HG02840 (cell line): ENCODE data around the gene CRELD2.

Source experiments
- ATAC-seq: cut with Tn5 transposase; IDR thresholded peaks from one replicate; pipeline ENCODE4 v1.9.1; 2021; ENCODE audit warnings: mild to moderate bottlenecking, moderate library complexity, moderate number of reproducible peaks; ENCODE audit not compliant: unreplicated experiment, low FRiP score

Gene CRELD2

DNA sequence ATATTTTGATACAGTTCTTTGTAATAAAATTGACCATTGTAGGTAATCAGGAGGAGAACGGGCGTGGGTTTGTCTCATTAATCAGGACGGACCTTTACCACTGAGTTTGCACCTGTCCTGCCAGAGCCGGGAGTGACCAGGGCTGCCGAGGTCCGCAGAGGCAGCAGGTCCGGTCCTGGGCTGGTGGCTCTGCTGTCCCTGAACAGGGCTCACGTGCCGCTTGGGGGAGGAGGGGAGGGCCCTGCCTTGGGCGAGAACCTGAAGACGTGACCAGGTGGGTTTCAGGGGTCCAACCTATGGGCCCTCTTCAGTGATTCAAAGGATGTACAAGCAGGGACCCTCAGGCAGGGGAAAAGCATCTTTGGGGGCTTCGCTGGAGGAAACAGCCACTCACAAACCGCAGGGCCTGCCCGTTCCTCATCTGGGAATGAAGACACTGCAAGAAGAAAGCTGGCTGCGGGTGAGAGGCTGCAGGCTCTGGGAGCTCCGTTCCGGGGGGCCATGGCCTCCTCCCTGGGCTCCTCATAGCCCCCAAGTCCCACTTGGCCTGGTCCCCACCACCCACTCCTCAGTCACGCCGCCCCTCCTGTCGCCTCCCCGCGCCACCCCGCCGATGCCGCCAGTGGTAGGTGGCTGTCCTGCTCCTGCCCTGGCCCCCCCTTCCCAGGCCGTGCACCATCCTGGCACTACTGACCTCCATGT is 9.2 kb downstream of the CRELD2 start:
- no peak for ATAC-seq

DNA sequence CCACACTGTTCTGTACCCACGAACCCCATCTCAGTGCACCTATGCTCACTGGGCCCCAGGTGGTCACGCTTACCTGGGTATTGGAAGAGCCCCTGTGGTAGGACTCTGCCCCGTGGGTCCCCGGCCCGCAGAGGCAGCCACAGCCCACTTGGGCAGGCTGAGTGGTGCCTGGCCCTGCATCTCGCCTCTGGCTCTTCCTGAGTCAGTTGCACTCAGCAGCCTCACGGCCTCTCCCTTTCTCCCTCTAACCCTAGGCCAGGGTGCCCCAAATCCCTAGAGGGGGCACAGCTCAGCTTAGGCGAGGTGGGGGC is 9.7 kb downstream of the CRELD2 start:
- ATAC-seq, result no peak

DNA sequence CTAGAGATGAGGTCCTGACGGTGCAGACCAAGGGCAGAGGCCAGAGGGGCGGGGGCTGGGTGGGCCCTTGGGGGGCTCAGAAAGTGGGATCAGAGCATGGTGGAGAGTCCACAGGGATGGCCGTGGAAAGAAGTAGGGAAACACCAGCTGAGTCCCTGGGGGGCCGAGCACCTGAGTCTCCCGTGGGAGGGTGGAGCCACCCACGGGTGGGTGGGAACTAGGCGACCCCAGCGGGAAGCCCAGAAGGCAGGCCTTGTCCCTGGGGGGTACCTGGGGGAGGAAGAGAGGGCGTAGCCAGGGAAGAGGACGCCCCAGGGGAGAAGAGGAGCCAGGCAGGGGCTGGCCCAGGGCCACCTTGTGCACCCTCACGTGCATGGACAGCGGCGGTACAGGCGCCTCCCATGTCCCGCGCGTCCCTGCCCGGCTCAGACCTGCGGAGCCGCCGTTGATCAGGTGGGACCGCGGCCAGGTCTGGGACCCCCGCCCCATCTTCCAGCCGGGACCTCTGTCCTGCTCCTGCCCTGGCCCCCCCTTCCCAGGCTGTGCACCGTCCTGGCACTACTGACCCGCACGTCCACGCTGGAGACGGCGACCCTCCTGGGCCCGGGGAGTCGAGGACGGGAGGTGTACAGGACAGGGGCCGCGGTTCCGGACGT is 10.2 kb downstream of the CRELD2 start:
- no peak for ATAC-seq

DNA sequence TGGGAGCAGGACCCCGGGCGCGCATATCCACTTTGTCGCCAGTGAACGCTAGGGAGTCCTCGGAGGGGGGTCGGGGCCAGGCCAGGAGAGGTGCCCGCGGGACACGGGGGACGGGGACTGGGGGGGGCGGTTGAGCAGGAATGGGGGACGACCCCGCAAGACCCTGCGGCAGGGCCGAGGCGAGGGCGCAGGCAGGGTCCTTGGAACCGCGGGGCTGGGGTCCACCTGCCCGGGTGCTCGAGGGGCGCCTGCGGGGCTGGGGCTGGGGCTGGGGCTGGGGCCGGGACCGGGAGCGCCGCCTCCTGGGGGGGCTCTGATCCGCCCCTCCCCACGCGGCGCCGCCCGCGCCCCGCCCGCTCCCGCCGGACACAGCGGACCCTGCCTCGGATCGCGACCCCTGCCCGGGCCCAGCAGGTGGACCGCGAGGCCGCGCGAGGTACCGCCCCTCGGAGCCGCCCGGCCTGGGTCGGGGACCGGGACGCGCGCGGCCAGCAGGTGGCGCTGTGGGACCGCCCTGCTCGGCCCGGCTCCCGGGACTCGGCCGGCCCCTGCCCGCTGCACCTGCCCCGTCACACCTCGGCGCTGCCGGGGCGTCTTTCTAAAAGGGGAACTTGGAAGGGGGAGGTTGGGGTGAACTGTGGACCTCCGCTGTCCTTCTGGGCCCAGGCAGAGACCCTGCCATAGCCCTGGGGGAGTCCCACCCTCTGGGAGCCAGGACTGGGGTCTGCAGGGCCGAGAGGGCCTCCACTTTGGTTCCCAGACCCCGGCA is 11.0 kb downstream of the CRELD2 start:
- no peak for ATAC-seq

DNA sequence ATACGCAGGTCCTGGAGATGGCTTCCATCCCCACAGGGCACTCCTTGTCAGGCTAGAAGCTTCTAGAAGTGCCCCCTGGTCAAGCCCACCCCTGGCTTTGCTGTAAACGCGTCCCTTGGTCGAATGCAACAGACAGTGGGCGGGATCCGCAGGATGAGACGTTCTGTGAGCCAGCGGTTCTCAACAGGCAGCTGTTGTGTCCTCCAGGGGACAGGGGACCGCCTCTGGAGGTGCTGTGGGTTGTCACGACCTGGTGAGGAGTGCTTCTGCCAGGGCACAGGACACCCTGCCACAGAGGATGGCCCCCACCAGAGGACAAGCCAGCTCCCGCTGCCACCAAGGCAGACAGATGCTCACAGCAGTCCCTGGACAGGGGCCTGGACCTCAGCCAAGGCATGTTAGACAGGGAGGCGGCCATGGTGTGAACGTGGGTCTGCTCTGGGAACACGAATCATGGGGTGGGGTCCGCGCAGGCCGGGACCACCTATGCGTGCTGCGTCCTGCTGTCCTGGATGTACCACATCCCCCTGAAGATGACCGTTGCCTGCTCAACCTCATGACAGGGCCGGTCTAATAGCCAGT is 11.7 kb downstream of the CRELD2 start:
- no peak for ATAC-seq

DNA sequence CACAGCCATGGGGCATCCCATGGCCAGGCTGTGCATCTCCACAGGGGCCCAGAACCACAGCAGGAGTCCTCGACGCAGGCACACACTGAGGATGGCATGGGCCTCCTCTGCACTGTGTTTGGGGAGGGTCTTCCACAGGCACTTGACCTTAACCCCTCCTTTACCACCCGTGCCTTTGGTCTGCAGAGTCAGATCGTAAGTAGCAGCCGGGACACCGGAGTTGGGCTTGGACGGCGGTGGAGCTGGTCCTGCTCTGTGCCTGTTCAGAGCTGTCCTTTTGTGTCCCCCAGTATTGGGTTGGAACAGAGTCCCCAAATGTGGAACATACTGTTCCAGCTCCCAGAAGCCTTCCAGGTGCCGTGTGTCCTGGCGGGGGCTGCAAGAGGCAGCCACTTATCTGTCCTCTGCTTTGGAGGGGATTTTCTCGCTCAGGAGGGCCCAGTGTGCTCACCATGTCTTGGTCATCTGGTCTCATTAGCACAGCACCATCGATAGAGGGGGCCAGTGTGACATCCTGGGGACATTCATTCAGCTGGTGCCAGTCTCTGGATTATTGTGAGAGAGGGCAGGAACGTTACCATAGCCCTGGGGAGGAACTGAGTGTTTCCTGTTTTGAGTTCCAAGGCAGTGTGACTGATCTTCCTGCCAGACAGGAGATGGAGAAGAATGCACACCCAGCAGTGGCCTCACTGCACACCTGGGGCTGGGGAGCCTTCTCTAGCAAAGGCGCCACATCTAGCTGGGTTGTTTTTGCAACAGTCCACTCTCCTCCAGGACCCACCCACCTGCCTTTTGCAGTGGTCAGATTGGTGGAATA is 12.4 kb downstream of the CRELD2 start:
- no peak for ATAC-seq

DNA sequence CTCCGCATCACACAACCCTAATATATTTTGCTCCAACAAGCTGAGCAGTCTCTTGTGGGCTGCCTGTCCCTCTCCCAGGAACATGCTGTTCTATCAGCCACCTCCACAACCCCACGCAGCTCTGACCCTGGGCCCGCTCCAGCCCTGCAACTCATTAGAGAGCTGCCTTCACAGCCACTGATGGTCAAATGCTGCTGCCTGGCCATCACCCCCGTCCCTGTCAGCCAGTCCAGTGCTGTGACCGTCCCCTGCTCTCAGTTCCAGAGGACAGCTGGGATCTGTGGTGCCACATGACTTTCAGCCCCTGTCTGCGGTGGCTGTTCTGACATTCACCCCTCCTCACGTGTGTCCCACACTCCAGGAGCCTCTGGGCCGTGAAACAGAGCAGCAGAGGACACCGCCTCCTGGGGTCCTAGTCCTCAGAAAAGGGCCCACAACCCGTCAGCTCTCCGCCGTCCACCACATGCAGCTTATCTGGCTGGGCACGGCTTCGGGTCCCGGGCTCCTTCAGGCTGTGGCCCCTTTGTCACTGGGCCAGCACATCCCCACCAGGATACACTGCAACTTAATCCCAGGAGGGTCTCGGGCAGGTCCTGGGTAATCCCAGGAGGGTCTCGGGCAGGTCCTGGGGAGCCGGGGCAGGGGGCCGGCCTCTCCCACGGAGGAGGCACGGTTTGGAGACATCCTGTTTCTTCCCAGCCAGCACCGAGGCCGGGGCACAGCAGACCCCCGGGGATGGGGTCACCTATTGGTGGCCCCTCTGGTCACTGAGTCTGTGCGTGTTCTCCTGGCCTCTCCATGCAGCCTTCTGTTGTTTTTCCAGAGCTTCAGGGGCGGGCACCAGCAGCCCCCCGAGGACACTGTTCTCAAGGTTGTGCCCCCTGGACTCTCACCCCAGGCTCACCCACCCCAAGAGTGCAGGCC is 15.1 kb downstream of the CRELD2 start:
- no peak for ATAC-seq

DNA sequence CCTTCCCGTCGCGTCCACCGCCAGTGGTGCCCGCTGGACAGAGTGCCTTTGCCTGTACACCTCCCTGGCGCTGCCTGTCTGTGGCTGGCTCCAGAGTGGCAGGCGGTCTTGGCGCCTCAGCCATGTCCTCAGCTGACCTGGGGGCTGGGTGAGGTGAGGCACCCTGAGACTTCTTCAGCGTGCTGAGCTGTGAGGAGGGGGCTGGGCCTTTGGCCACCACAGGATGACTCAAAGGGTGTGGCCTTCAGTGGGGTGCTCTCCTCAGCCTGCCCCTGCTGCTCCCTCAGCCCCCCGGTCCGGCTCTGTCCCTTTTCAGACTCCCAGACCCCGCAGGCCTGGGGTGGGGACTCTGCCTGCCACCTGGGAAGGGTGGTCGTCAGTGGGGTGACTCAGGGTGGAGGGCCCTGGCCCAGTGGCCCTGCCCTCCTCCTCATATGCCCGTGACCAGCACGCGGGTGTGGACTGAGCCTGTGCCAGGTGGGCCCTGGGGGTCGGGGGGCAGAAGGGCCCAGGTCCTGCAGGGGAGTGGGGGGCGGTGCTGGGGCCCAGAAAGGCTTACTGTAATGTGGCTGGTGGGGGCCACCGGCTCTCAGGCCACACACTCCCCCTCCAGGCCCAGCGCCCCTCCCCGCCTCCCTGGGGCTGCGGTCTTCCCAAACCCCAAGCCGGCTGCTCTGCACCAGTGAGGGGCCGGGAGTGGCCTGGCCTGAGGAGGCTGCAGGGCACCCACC is 15.9 kb downstream of the CRELD2 start:
- no peak for ATAC-seq

DNA sequence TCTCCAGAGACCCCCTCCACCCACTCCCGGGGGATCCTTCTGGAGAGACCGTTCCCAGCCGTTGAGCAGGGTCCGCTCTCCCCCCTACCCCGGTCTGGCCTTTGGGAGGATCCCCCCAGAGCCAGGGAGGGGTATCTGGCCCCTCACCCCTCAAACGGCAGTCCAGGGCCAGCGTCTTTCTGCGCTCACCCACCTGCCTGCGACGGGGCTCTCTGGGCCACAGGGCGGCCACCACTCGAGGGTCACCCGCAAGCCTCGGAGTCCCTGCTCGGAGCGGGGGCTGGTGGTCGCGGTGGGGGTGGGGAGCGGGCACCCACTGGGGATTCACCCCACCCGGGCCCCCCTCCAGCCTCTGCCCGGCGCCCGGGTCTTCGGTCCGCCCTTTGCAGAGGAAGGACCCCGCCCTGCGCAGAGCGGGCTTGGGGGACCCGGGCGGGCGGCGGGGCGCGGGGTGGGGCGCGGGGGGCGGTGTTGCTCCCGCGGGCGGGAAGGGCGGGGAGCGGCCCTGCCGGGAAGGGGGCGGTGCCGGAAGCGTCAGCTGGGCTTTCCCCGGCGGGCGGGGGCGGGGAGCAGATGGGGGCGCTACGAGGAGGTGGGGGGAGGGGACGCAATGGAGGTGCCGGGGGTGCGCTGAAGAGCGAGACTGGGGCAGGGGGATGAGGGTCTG is 16.6 kb downstream of the CRELD2 start:
- no peak for ATAC-seq

DNA sequence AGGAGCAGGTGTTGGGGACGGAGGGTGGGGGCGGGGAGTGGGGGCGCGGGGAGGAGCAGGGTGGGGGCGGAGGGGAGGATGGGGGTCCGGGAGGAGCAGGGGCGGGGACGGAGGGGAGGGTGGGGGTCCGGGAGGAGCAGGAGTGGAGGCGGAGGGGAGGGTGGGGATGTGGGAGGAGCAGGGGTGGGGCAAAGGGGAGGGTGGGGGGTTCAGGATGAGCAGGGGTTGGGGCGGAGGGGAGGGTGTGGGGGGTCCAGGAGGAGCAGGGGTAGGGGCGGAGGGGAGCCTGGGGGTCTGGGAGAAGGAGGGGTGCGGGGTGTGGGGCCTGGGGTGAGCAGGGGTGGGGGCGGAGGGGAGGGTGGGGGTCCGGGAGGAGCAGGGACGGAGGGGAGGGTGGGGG is 17.1 kb downstream of the CRELD2 start:
- ATAC-seq, result no peak

DNA sequence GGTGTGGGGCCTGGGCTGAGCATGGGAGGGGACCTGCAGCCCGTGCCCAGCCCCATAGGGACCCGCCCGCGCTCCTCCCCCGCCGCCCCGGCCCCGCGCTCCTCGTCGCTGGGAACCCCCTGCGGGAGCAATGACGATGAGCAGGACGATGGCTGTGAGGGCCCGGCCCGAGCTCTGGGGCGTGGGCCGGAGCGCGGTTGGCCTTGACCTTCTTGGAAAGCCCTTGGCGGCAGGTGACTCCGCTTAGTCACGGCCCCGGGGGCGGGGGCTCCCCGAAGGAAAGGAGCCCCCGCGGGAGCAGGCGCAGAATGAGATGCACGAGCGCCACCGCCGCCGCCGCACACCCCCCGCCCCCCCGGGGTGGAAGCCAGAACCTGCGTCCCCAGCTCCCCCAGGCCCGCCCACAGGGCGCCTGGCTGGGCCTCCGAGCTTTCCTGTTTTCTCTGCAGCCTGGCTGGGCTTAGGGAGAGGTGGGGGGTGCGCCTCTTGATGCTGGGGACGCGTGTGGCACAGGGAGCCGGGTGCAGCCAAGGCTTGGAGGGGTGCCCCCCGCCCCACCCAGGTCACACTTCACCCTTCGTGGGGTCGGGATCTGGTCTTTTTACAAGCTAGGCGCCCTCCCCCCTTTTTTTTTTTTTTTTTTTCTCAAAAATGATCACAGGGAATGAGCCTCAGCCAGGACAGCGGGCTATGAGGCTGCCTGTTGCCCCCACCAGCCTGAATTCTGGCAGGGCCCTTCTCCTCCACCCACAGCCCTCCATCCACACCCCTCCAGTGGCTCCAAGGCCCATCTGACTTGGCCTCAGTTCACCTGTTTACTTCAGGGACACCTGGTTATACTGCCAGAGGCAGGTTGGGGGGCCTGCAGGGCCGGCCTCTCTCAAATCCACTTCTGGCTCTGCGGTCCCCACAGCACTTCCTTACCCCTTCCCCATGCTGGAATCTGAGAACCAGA is 17.9 kb downstream of the CRELD2 start:
- ATAC-seq, result peak; percentile 60

DNA sequence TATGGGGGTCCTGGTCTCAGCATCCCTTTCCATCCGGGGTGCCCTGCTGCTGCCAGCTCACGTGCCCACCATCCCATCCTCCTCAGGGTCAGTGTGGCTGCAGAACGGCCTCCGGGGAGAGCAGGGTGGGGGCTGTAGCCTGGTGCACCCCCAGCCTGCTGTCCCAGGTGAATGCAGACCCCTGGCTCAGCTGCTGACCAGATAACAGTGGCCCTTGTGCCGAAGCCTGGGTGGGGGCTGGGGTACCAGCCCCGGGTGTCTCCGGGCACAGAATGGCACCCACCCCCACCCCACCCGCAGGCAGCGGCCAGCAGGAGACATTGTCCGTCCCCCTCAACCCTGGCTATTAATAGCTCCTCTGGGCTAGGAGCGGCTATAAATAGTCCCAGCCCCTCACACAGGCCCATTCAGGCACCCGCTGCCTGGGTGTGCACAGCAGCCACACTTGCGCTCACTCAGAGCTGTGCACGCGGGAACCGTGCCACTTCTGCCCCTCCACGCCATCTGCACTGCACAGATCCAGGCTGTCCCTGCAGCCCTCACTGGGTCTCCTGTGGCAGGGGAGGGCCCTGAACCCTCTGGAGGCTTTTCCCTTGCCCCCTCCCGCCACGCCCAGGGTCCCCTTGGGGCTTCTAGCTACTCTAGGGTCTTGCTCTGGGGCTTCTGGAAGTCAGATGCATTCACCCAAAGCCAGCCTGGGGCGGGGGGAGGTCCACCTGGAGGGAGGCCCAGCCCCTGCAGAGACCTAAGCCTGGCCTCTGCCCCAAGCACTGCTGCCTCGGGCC is 18.7 kb downstream of the CRELD2 start:
- ATAC-seq, result no peak

DNA sequence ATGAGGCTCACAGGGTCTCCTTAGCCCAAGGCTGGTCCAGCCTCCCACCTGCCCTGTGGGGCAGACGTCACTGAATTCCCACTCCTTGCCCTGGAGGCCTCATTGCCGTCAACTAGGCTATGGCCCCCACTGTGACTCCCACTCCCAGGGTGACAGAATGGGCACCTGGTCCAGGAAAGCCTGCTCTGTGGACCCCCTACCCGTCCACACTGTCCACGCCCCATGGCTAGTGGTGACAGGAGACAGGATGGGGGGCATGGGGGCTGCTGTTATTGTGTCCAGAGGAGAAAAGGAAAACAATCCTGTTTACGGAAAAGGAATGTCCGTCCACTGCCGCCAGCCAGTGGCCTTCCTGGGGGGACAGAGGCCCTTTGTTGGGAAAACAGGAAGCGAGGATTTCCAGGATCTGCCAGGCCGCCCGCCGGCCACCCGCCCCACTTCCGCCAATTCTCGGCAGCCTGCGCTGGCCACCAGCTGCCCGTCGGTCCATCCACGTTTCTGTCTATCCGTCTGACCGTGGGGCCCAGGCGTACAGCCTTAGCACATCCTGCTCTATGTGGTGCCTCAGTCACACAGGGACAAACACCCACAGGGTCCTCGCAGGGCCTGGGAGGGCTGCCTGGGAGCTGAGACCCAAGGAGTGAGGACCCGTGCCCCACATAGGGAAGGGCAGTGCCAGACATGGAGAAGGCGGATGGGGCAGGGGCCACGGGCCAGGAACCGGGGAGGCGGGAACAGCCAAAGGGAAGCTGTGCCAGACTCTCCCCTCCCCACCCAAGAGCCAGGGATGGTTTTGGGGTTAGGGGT is 19.5 kb downstream of the CRELD2 start:
- no peak for ATAC-seq

DNA sequence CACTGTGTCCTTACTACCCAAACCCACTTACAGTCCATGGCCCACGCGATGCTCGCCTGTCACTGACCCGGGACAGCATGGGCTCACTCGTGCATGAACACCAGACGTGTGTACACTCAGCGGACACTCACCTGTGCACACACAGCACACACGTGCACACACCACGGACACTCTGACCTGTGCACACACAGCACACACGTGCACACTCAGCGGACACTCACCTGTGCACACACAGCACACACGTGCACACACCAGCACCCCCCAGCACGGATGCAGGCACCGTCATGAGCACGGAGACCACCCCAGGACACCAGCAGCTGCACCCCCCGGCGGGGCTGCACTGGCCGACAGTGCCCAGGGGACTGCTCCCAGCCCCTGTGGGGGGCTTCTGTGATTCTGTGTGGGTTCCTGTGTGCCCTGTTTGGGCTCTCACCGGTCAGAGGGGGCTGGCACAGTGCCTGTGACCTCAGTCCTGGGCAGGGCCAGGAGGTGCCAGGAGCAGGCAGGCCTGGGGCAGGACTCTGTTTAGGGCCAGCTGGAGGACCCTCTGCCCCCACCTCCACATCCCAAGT is 20.2 kb downstream of the CRELD2 start:
- ATAC-seq, result no peak
